Tibial nerve (tissue), 3 donors: ENCODE results near the gene MAGEA4.

Experiments used
- CTCF ChIP-seq, 5 experiments: fragments of 200-600 bp in 3 of 5; fragments of 450-650 bp in 2 of 5; sonication (generic) in 3 of 5; IDR thresholded peaks; one replicate each; pipeline ENCODE4 v1.5.1; 2016 to 2019; ENCODE audit warnings: antibody characterized with exemption in 5 of 5, mild to moderate bottlenecking in 3 of 5, moderate library complexity in 2 of 5
- POLR2A ChIP-seq, 2 donors: fragments of 450-650 bp; IDR thresholded peaks; one replicate each; pipeline ENCODE4 v1.6.1; 2017; ENCODE audit warnings: antibody characterized with exemption in 2 of 2, mild to moderate bottlenecking in 2 of 2, moderate library complexity in 2 of 2

- TF ChIP-seq CTCF (IDR thresholded peaks at IDR 0.05): no peak
- TF ChIP-seq POLR2A (IDR thresholded peaks at IDR 0.05): no peak
Measured at GRCh38 chrX:151923648-151924047, 11.0 kb downstream of the MAGEA4 start.
